HepG2 (cell line): Measurements from ENCODE around the gene RBPMS2. TPM values are rescaled to one million over a fixed set of nuclear protein-coding genes. Genes with fewer than 3 reads are reported as not detected.

Experiments used
- ATAC-seq: fragments of 200-7000 bp; cut with Tn5 transposase; 3 replicates; pipeline ENCODE4 v1.9.1; 2020; ENCODE audit warnings: mild to moderate bottlenecking, moderate library complexity
- BruUV-seq: library from RNA; stranded (reverse); fragments of 400-500 nt; replicated peaks from 2 replicates; lab custom pipeline; 2021; lab: Mats Ljungman, UMichigan
- CTCF ChIA-PET: fragments of 300-600 bp; formaldehyde crosslinking; extraction: SDS; loops from one replicate; lab custom pipeline; 2021; ENCODE audit warnings: low total read pairs, inconsistent platforms, low intra/inter-chr PET ratio; lab: Yijun Ruan, JAX
- POLR2A ChIA-PET: fragments of 350-600 bp; sonication (Branson Sonifier 250); formaldehyde crosslinking; loops from one replicate; lab custom pipeline; 2020; ENCODE audit warnings: antibody characterized with exemption, inconsistent platforms; lab: Yijun Ruan, JAX
- DNase-seq: peaks from one replicate; pipeline ENCODE4 v3.0.0-alpha.2; 2015; ENCODE audit warnings: low spot score
- FAIRE-seq: peaks from 3 replicates; lab custom pipeline; 2011; peaks lifted over from hg19 to GRCh38; lab: Jason Lieb, UNC
- H2AFZ ChIP-seq: one replicate; pipeline ENCODE4 v1.6.1; 2011; ENCODE audit warnings: low read length, inconsistent platforms
- H3K27ac ChIP-seq: fragments of 300-600 bp; 3 replicates; pipeline ENCODE4 v1.8.0; 2011; ENCODE audit warnings: mixed run types, mild to moderate bottlenecking, mixed read lengths, low read length, inconsistent platforms; ENCODE audit not compliant: insufficient read depth; ENCODE audit errors: extremely low read length
- H3K27me3 ChIP-seq, 2 experiments: fragments of 200-600 bp in 1 of 2; 2 replicates in 1 of 2; 3 replicates in 1 of 2; pipeline versions ENCODE4 v1.6.0 to v1.8.0; 2011; ENCODE audit warnings: low read length in 2 of 2, mild to moderate bottlenecking in 2 of 2, moderate library complexity in 2 of 2, inconsistent platforms in 1 of 2; ENCODE audit not compliant: insufficient read depth in 2 of 2, control insufficient read depth in 1 of 2
- H3K36me3 ChIP-seq, 2 experiments: fragments of 200-600 bp in 1 of 2; replicated peaks in 1 of 2; 2 replicates in 1 of 2; 3 replicates in 1 of 2; pipeline versions ENCODE4 v1.5.1 to v1.8.0; 2011; ENCODE audit warnings: low read length in 2 of 2, inconsistent platforms in 1 of 2; ENCODE audit not compliant: insufficient read depth in 2 of 2, control insufficient read depth in 1 of 2
- H3K4me1 ChIP-seq: 2 replicates; pipeline ENCODE4 v1.5.1; 2012; ENCODE audit warnings: low read length, inconsistent platforms; ENCODE audit not compliant: insufficient read depth
- H3K4me2 ChIP-seq: 2 replicates; pipeline ENCODE4 v1.6.0; 2011; ENCODE audit warnings: low read depth, low read length, inconsistent platforms
- H3K4me3 ChIP-seq, 3 experiments: fragments of 200-600 bp in 1 of 3; sonication (generic), shearing (Covaris generic) in 1 of 3; replicated peaks in 1 of 3; 2 replicates each; pipeline ENCODE4 v1.5.1; 2011 to 2016; ENCODE audit warnings: low read length in 3 of 3, inconsistent platforms in 2 of 3, low read depth in 2 of 3, mild to moderate bottlenecking in 2 of 3, control low read depth in 1 of 3, mixed read lengths in 1 of 3; ENCODE audit not compliant: insufficient read depth in 1 of 3
- H3K79me2 ChIP-seq: one replicate; pipeline ENCODE4 v1.6.1; 2011; ENCODE audit warnings: low read length, inconsistent platforms; ENCODE audit not compliant: insufficient read depth
- H3K9ac ChIP-seq: 2 replicates; pipeline ENCODE4 v1.6.0; 2011; ENCODE audit warnings: mild to moderate bottlenecking, low read depth, low read length, inconsistent platforms; ENCODE audit not compliant: insufficient read depth
- H3K9me3 ChIP-seq: 2 replicates; pipeline ENCODE4 v1.5.1; 2012; ENCODE audit warnings: mild to moderate bottlenecking, low read length
- H4K20me1 ChIP-seq: 2 replicates; pipeline ENCODE4 v1.6.0; 2011; ENCODE audit warnings: inconsistent platforms, mild to moderate bottlenecking, low read length, moderate library complexity; ENCODE audit not compliant: insufficient read depth
- ARNTL ChIP-seq: sonication (generic); formaldehyde crosslinking; IDR thresholded peaks from 2 replicates; pipeline ENCODE4 v1.4.0; 2020; ENCODE audit warnings: mild to moderate bottlenecking, missing genetic modification reagents
- DR1 ChIP-seq: sonication (generic); formaldehyde crosslinking; IDR thresholded peaks from 2 replicates; pipeline ENCODE4 v1.8.0; 2021; ENCODE audit warnings: mild to moderate bottlenecking, missing genetic modification reagents, inconsistent platforms
- NR2C2 ChIP-seq: sonication (generic); formaldehyde crosslinking; IDR thresholded peaks from 2 replicates; pipeline ENCODE4 v1.4.0; 2020; ENCODE audit warnings: missing genetic modification reagents, mild to moderate bottlenecking, moderate library complexity, borderline replicate concordance
- POLR2A ChIP-seq, 2 experiments: IDR thresholded peaks; 2 replicates each; pipeline ENCODE4 v1.6.1; 2011; ENCODE audit warnings: low read depth in 2 of 2, low read length in 2 of 2, mild to moderate bottlenecking in 1 of 2, moderate library complexity in 1 of 2; ENCODE audit not compliant: insufficient read depth in 1 of 2
- ZNF788 ChIP-seq: sonication (generic); formaldehyde crosslinking; IDR thresholded peaks from 2 replicates; pipeline ENCODE4 v1.5.0; 2020; ENCODE audit warnings: mild to moderate bottlenecking, missing genetic modification reagents, borderline replicate concordance
- ZNF83 ChIP-seq: sonication (generic); formaldehyde crosslinking; IDR thresholded peaks from 2 replicates; pipeline ENCODE4 v1.4.0; 2020; ENCODE audit warnings: missing genetic modification reagents, mild to moderate bottlenecking, borderline replicate concordance
- WGBS: methylation state at CpG from one replicate; pipeline ENCODE4 v1.1.6; 2017; ENCODE audit warnings: low lambda C conversion rate; 5-methylcytosine and 5-hydroxymethylcytosine counted together
- in situ Hi-C: cut with HindIII; loops from 2 replicates; pipeline ENCODE4 v1.10.0; 2017; ENCODE audit warnings: low pct_unique_long_range_greater_than_20kb; ENCODE audit not compliant: extremely low pct_ligation_motif_present
- intact Hi-C: fragments of 100-400 bp; cut with micrococcal nuclease; formaldehyde crosslinking; loops from one replicate; pipeline ENCODE4 v1.10.0; 2022; ENCODE audit not compliant: unreplicated experiment
- polyA plus RNA-seq, 8 experiments: library from polyadenylated mRNA; depleted of rRNA in 3 of 8; stranded (reverse) in 7 of 8; unstranded in 1 of 8; fragments of >200 nt; fragmentation: Illumina TruSeq in 4 of 8; extraction: Trizol in 4 of 8; gene quantifications; 2 replicates each; pipeline versions ENCODE4 v1.2.1 to v1.2.3, GENCODE V29; 2011 to 2016; ENCODE audit warnings: low read depth in 4 of 8, missing spikeins in 1 of 8, mixed read lengths in 1 of 8; ENCODE audit not compliant: insufficient read depth in 1 of 8
- total RNA-seq, 5 experiments: library from RNA; depleted of rRNA; stranded (reverse); fragments of >200 nt; fragmentation: Illumina TruSeq; extraction: Trizol; gene quantifications; 2 replicates each; pipeline ENCODE4 v1.2.3, GENCODE V29; 2016; ENCODE audit warnings: low read depth in 1 of 5
- TF ChIP-seq, protein P1 (sequence below): sonication (generic); formaldehyde crosslinking; IDR thresholded peaks from 2 replicates; pipeline ENCODE4 v1.4.0; 2020; ENCODE audit warnings: mild to moderate bottlenecking, missing genetic modification reagents, borderline replicate concordance
- TF ChIP-seq, protein P2 (sequence below): sonication (generic); formaldehyde crosslinking; IDR thresholded peaks from 2 replicates; pipeline ENCODE4 v1.8.0; 2023; ENCODE audit warnings: mild to moderate bottlenecking, missing genetic modification reagents
- TF ChIP-seq, protein P3 (sequence below): sonication (generic); formaldehyde crosslinking; IDR thresholded peaks from 2 replicates; pipeline ENCODE4 v1.8.0; 2022; ENCODE audit warnings: mild to moderate bottlenecking, missing genetic modification reagents, moderate library complexity

Gene RBPMS2
- total and polyA plus RNA-seq, 2 of the 13 experiments (the other 11 are each of a cell fraction or from before 2014, with no cell fraction given) = 0.08 TPM; not detected in 1

DNA sequence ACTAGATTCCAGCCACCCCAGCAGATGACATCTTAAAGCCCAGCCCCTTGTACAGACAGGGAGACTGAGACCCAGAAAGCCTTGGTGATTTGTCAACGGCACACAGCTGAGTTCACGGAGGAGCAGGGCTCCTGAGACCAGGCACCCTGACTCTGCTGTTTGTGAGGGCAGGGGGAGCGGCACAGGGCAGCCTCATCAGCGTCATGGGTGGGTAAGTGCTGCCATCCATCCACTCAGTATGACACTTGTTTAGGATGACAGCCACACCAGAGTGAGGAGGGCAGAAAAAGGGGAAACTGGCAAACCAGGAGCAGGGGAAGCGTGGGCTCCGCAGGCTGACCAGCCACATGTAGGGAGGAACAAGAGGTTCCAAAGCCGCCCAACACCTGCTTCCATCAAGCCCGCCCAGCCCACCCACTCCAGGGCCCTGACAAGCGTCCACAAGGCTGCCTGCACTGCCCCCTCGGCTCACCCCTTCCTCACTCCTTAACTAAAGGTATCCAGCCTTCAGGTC, 19.9 kb downstream of the RBPMS2 start:
- Histone ChIP-seq H2AFZ (no peak overlapping the region), H3K9me3 (no peaks in the 10 kb centered on the region), H3K4me3 (no peak overlapping the region), H4K20me1 (no peaks in the 10 kb centered on the region), H3K79me2 (no peaks in the 10 kb centered on the region), H3K27me3 (peaks cover 8 to 42% of the 10 kb centered on the region in 2 experiments; a peak in 4 of 5 replicates), H3K4me1 (peaks cover 12% of the 10 kb centered on the region), H3K36me3 (no peaks in the 10 kb centered on the region), H3K27ac (no peak overlapping the region), H3K4me2 (no peak overlapping the region), H3K9ac (no peak overlapping the region)
- ChIA-PET POLR2A (no interaction called here), CTCF (no interaction called here)
- DNase-seq (no peak), FAIRE-seq (no peak), ATAC-seq (no peak)
- intact Hi-C loops (no loop called here), in situ Hi-C loops (no loop called here)
- WGBS = 25% methylated on average over 8 of the region's 10 CpGs
- TF ChIP-seq, protein P1, sequence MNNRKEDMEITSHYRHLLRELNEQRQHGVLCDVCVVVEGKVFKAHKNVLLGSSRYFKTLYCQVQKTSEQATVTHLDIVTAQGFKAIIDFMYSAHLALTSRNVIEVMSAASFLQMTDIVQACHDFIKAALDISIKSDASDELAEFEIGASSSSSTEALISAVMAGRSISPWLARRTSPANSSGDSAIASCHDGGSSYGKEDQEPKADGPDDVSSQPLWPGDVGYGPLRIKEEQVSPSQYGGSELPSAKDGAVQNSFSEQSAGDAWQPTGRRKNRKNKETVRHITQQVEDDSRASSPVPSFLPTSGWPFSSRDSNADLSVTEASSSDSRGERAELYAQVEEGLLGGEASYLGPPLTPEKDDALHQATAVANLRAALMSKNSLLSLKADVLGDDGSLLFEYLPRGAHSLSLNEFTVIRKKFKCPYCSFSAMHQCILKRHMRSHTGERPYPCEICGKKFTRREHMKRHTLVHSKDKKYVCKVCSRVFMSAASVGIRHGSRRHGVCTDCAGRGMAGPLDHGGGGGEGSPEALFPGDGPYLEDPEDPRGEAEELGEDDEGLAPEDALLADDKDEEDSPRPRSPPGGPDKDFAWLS (CRISPR knock-in tag) = no peak
- no TSS peak for BruUV-seq

DNA sequence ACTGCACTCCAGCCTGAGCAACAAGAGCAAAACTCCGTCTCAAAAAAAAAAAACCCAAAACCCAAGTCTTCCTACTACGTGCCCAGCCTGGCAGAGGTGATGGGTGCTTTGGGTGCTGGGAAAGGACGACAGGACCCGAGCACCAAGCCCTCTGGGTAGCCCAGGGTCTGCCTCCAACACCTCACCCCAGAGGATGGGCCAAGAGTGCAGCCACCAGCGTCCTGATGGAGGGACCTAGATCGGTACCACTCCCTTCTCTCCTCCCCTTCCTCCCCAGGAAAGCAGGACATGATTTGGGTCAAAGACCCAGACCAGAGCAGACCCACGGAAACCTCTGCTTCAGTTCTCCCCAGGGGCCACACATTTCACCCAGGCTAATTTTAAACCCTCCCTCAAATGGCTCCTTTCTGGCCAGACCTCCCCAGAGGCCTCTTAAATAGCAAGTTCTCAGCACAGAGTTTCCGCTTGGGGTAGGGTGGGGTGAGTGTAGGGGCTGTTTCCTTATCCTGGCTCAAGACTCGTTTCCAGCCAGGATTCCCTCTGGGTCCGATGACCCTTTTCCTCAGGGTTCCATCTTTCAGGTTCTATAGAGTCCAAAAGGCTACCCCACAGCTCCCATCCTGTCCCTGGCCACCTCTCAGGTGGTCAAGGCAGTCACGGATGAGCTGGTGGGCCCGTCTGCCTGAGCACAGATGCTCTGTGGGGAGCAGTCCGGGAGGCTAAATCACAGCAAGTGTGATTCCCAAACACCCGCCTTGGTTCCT, 20.5 kb downstream of the RBPMS2 start:
- DNase-seq (no peak), ATAC-seq (no peak), FAIRE-seq (no peak)
- Histone ChIP-seq H3K4me3 (no peak overlapping the region), H3K9ac (no peak overlapping the region), H3K4me1 (peaks cover 12% of the 10 kb centered on the region), H4K20me1 (no peaks in the 10 kb centered on the region), H3K79me2 (no peaks in the 10 kb centered on the region), H3K27ac (no peak overlapping the region), H3K27me3 (peaks cover 8 to 42% of the 10 kb centered on the region in 2 experiments; a peak in 4 of 5 replicates), H3K9me3 (no peaks in the 10 kb centered on the region), H2AFZ (no peak overlapping the region), H3K36me3 (no peaks in the 10 kb centered on the region), H3K4me2 (no peak overlapping the region)
- CTCF ChIA-PET = no interaction called here
- POLR2A ChIA-PET = no interaction called here
- TF ChIP-seq POLR2A (IDR thresholded peaks at IDR 0.05; ENCODE audit: insufficient read depth in 1 of 2, low read depth in 2 of 2, low read length in 2 of 2) = no peak
- no peak for TF ChIP-seq ARNTL (CRISPR knock-in tag)
- TF ChIP-seq DR1 (CRISPR knock-in tag) = no peak
- no peak for TF ChIP-seq NR2C2 (CRISPR knock-in tag)
- TF ChIP-seq, protein P2, sequence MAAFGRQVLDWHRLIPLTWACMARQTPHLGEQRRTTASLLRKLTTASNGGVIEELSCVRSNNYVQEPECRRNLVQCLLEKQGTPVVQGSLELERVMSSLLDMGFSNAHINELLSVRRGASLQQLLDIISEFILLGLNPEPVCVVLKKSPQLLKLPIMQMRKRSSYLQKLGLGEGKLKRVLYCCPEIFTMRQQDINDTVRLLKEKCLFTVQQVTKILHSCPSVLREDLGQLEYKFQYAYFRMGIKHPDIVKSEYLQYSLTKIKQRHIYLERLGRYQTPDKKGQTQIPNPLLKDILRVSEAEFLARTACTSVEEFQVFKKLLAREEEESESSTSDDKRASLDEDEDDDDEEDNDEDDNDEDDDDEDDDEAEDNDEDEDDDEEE (CRISPR knock-in tag) = no peak
- TF ChIP-seq ZNF788 (CRISPR knock-in tag) = no peak
- no peak for TF ChIP-seq ZNF83 (CRISPR knock-in tag)
- TF ChIP-seq, protein P3, sequence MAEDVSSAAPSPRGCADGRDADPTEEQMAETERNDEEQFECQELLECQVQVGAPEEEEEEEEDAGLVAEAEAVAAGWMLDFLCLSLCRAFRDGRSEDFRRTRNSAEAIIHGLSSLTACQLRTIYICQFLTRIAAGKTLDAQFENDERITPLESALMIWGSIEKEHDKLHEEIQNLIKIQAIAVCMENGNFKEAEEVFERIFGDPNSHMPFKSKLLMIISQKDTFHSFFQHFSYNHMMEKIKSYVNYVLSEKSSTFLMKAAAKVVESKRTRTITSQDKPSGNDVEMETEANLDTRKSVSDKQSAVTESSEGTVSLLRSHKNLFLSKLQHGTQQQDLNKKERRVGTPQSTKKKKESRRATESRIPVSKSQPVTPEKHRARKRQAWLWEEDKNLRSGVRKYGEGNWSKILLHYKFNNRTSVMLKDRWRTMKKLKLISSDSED = no peak
- BruUV-seq = no TSS peak
- 35% methylated on average over 12 of the region's 14 CpGs for WGBS
- intact Hi-C loops (no loop called here), in situ Hi-C loops (no loop called here)
